ENCODE measurements around the gene MYH2. TPM values are rescaled to one million over a fixed set of nuclear protein-coding genes. Genes with fewer than 3 reads are reported as not detected.
"Not testable (repeated sequence)": the region's sequence is repeated elsewhere in the genome, so short reads cannot be mapped to it uniquely, and the experiment has no call there.

The MYH2 gene
- total and polyA plus RNA-seq, 4 donors = 0.06 to 0.69 (median 0.21) TPM

- Histone ChIP-seq H3K4me1 (ENCODE audit: control insufficient read depth, insufficient read depth, low read length) (no peaks in the 10 kb centered on the region), H3K9me3 (ENCODE audit: control insufficient read depth, insufficient read depth, low read length) (no peaks in the 10 kb centered on the region), H3K27ac (ENCODE audit: low read depth, low read length) (no peak overlapping the region), H3K36me3 (ENCODE audit: control insufficient read depth, insufficient read depth, low read length) (no peaks in the 10 kb centered on the region), H3K4me3 (ENCODE audit: low read depth, low read length) (no peak overlapping the region), H3K27me3 (ENCODE audit: control insufficient read depth, insufficient read depth, low read length) (no peaks in the 10 kb centered on the region)
- no peak for DNase-seq (ENCODE audit: low read depth in 4 of 6, low spot score in 6 of 6)
- WGBS (ENCODE audit: insufficient coverage) = no CpG with 5 or more reads among the region's 1 CpG
Observed at GRCh38 chr17:10557422-10557821, 8.0 kb upstream of the MYH2 start.

GRCh38 chr17:10556301-10557005, 7.0 kb upstream of the MYH2 start:
- Histone ChIP-seq H3K27ac (ENCODE audit: low read depth, low read length) (no peak overlapping the region), H3K27me3 (ENCODE audit: control insufficient read depth, insufficient read depth, low read length) (no peaks in the 10 kb centered on the region), H3K4me3 (ENCODE audit: low read depth, low read length) (no peak overlapping the region), H3K4me1 (ENCODE audit: control insufficient read depth, insufficient read depth, low read length) (no peaks in the 10 kb centered on the region), H3K36me3 (ENCODE audit: control insufficient read depth, insufficient read depth, low read length) (no peaks in the 10 kb centered on the region), H3K9me3 (ENCODE audit: control insufficient read depth, insufficient read depth, low read length) (no peaks in the 10 kb centered on the region)
- DNase-seq (ENCODE audit: low read depth in 4 of 6, low spot score in 6 of 6) = no peak
- 77% methylated on average over 4 of the region's 5 CpGs for WGBS (ENCODE audit: insufficient coverage)

- WGBS (ENCODE audit: insufficient coverage) = 90% methylated on average over 2 of the region's 4 CpGs
- no peak for DNase-seq (ENCODE audit: low read depth in 4 of 6, low spot score in 6 of 6)
- Histone ChIP-seq H3K36me3 (ENCODE audit: control insufficient read depth, insufficient read depth, low read length) (no peaks in the 10 kb centered on the region), H3K9me3 (ENCODE audit: control insufficient read depth, insufficient read depth, low read length) (no peaks in the 10 kb centered on the region), H3K27me3 (ENCODE audit: control insufficient read depth, insufficient read depth, low read length) (no peaks in the 10 kb centered on the region), H3K4me1 (ENCODE audit: control insufficient read depth, insufficient read depth, low read length) (peaks cover 3% of the 10 kb centered on the region), H3K27ac (ENCODE audit: low read depth, low read length) (no peak overlapping the region), H3K4me3 (ENCODE audit: low read depth, low read length) (no peak overlapping the region)
Observed at GRCh38 chr17:10550014-10550413, 556 bp upstream of the MYH2 start.

- Histone ChIP-seq H3K4me3 (ENCODE audit: low read depth, low read length) (no peak overlapping the region), H3K4me1 (ENCODE audit: control insufficient read depth, insufficient read depth, low read length) (peaks cover 3% of the 10 kb centered on the region), H3K9me3 (ENCODE audit: control insufficient read depth, insufficient read depth, low read length) (no peaks in the 10 kb centered on the region), H3K27me3 (ENCODE audit: control insufficient read depth, insufficient read depth, low read length) (no peaks in the 10 kb centered on the region), H3K36me3 (ENCODE audit: control insufficient read depth, insufficient read depth, low read length) (no peaks in the 10 kb centered on the region), H3K27ac (ENCODE audit: low read depth, low read length) (no peak overlapping the region)
- 74% methylated on average over 5 of the region's 6 CpGs for WGBS (ENCODE audit: insufficient coverage)
- no peak for DNase-seq (ENCODE audit: low read depth in 4 of 6, low spot score in 6 of 6)
Observed at GRCh38 chr17:10547351-10547750, 2.1 kb downstream of the MYH2 start.

- DNase-seq (ENCODE audit: low read depth in 4 of 6, low spot score in 6 of 6); H3K27me3 ChIP-seq (ENCODE audit: control insufficient read depth, insufficient read depth, low read length); H3K4me3 ChIP-seq (ENCODE audit: low read depth, low read length); H3K9me3 ChIP-seq (ENCODE audit: control insufficient read depth, insufficient read depth, low read length); H3K27ac ChIP-seq (ENCODE audit: low read depth, low read length); H3K36me3 ChIP-seq (ENCODE audit: control insufficient read depth, insufficient read depth, low read length); H3K4me1 ChIP-seq (ENCODE audit: control insufficient read depth, insufficient read depth, low read length): not testable (repeated sequence)
- 40% methylated on average over 1 of the region's 5 CpGs for WGBS (ENCODE audit: insufficient coverage)
Observed at GRCh38 chr17:10543486-10543885, 6.0 kb downstream of the MYH2 start.

GRCh38 chr17:10541179-10541578, 8.3 kb downstream of the MYH2 start:
- not testable (repeated sequence) for H3K4me1 ChIP-seq (ENCODE audit: control insufficient read depth, insufficient read depth, low read length); DNase-seq (ENCODE audit: low read depth in 4 of 6, low spot score in 6 of 6); H3K36me3 ChIP-seq (ENCODE audit: control insufficient read depth, insufficient read depth, low read length); H3K27ac ChIP-seq (ENCODE audit: low read depth, low read length); H3K27me3 ChIP-seq (ENCODE audit: control insufficient read depth, insufficient read depth, low read length); H3K9me3 ChIP-seq (ENCODE audit: control insufficient read depth, insufficient read depth, low read length); H3K4me3 ChIP-seq (ENCODE audit: low read depth, low read length)
- WGBS (ENCODE audit: insufficient coverage) = 89% methylated on average over 1 of the region's 6 CpGs

GRCh38 chr17:10532026-10532425, 17.4 kb downstream of the MYH2 start:
- no peak overlapping the region for H3K4me3 ChIP-seq (ENCODE audit: low read depth, low read length)
- no peaks in the 10 kb centered on the region for H3K27me3 ChIP-seq (ENCODE audit: control insufficient read depth, insufficient read depth, low read length)
- no peak for DNase-seq (ENCODE audit: low read depth in 4 of 6, low spot score in 6 of 6)
- H3K36me3 ChIP-seq (ENCODE audit: control insufficient read depth, insufficient read depth, low read length) = no peaks in the 10 kb centered on the region
- no peaks in the 10 kb centered on the region for H3K4me1 ChIP-seq (ENCODE audit: control insufficient read depth, insufficient read depth, low read length)
- H3K27ac ChIP-seq (ENCODE audit: low read depth, low read length) = no peak overlapping the region
- H3K9me3 ChIP-seq (ENCODE audit: control insufficient read depth, insufficient read depth, low read length) = no peaks in the 10 kb centered on the region
- 100% methylated on average over 1 of the region's 1 CpG for WGBS (ENCODE audit: insufficient coverage)

GRCh38 chr17:10527419-10527818, 22.0 kb downstream of the MYH2 start:
- WGBS (ENCODE audit: insufficient coverage) = 93% methylated on average over 5 of the region's 6 CpGs
- Histone ChIP-seq H3K36me3 (ENCODE audit: control insufficient read depth, insufficient read depth, low read length) (no peaks in the 10 kb centered on the region), H3K27ac (ENCODE audit: low read depth, low read length) (no peak overlapping the region), H3K4me1 (ENCODE audit: control insufficient read depth, insufficient read depth, low read length) (no peaks in the 10 kb centered on the region), H3K4me3 (ENCODE audit: low read depth, low read length) (no peak overlapping the region), H3K9me3 (ENCODE audit: control insufficient read depth, insufficient read depth, low read length) (no peaks in the 10 kb centered on the region), H3K27me3 (ENCODE audit: control insufficient read depth, insufficient read depth, low read length) (no peaks in the 10 kb centered on the region)
- no peak for DNase-seq (ENCODE audit: low read depth in 4 of 6, low spot score in 6 of 6)

GRCh38 chr17:10526517-10526916, 22.9 kb downstream of the MYH2 start:
- no peak overlapping the region for H3K27ac ChIP-seq (ENCODE audit: low read depth, low read length)
- DNase-seq (ENCODE audit: low read depth in 4 of 6, low spot score in 6 of 6) = no peak
- no peaks in the 10 kb centered on the region for H3K9me3 ChIP-seq (ENCODE audit: control insufficient read depth, insufficient read depth, low read length)
- WGBS (ENCODE audit: insufficient coverage) = 96% methylated on average over 8 of the region's 11 CpGs
- H3K36me3 ChIP-seq (ENCODE audit: control insufficient read depth, insufficient read depth, low read length) = no peaks in the 10 kb centered on the region
- H3K27me3 ChIP-seq (ENCODE audit: control insufficient read depth, insufficient read depth, low read length) = no peaks in the 10 kb centered on the region
- no peak overlapping the region for H3K4me3 ChIP-seq (ENCODE audit: low read depth, low read length)
- no peaks in the 10 kb centered on the region for H3K4me1 ChIP-seq (ENCODE audit: control insufficient read depth, insufficient read depth, low read length)

- WGBS (ENCODE audit: insufficient coverage) = 94% methylated on average over 5 of the region's 7 CpGs
Observed at GRCh38 chr17:10523064-10523463, 26.4 kb downstream of the MYH2 start.

More at GRCh38 chr17:10523064-10523463, 26.4 kb downstream of the MYH2 start:
- no peaks in the 10 kb centered on the region for H3K4me1 ChIP-seq (ENCODE audit: control insufficient read depth, insufficient read depth, low read length)
- no peaks in the 10 kb centered on the region for H3K27me3 ChIP-seq (ENCODE audit: control insufficient read depth, insufficient read depth, low read length)
- DNase-seq (ENCODE audit: low read depth in 4 of 6, low spot score in 6 of 6) = no peak
- no peak overlapping the region for H3K4me3 ChIP-seq (ENCODE audit: low read depth, low read length)
- no peaks in the 10 kb centered on the region for H3K9me3 ChIP-seq (ENCODE audit: control insufficient read depth, insufficient read depth, low read length)
- H3K27ac ChIP-seq (ENCODE audit: low read depth, low read length) = no peak overlapping the region
- no peaks in the 10 kb centered on the region for H3K36me3 ChIP-seq (ENCODE audit: control insufficient read depth, insufficient read depth, low read length)
